OCI-LY1 (cell line): ENCODE measurements around the gene PVALEF.

ENCODE experiments used
- CTCF ChIP-seq: fragments of 200-600 bp; sonication (generic), shearing (Covaris generic); IDR thresholded peaks from 2 replicates; pipeline ENCODE4 v1.5.1; 2017; ENCODE audit warnings: mild to moderate bottlenecking, antibody characterized with exemption, low read length, moderate library complexity, mixed read lengths
- EZH2 ChIP-seq: fragments of 200-600 bp; sonication (generic), shearing (Covaris generic); IDR thresholded peaks from 2 replicates; pipeline ENCODE4 v1.8.0; 2017; ENCODE audit warnings: borderline replicate concordance, mixed run types, mild to moderate bottlenecking, antibody characterized with exemption, low read length, moderate library complexity, mixed read lengths

- no peak for TF ChIP-seq CTCF
- no peak for TF ChIP-seq EZH2
These were observed 21.4 kb upstream of the PVALEF start for GRCh38 chr17:81143717-81144422.
